ENCODE data around the gene NEK8.

The NEK8 gene

GRCh38 chr17:28702026-28702751 is 26.4 kb upstream of the NEK8 start:
- no peak overlapping the region for H3K4me3 ChIP-seq (ENCODE audit: low read length)
- H3K9me3 ChIP-seq (ENCODE audit: insufficient read depth, low read depth, low read length), result no peaks in the 10 kb centered on the region
- H3K4me1 ChIP-seq (ENCODE audit: insufficient read depth, low read length), result peaks cover 3% of the 10 kb centered on the region; the same call in 1 of the 2 replicates
- H3K36me3 ChIP-seq (ENCODE audit: insufficient read depth, low read length), result peaks cover 71% of the 10 kb centered on the region
- no peaks in the 10 kb centered on the region for H3K27me3 ChIP-seq (ENCODE audit: insufficient read depth, low read length)
- 0 out of 2 replicates have a peak overlapping the region, but pooled peaks have one; percentile 1 for H3K9ac ChIP-seq (ENCODE audit: low read depth, low read length)
- no peak overlapping the region for H3K27ac ChIP-seq (ENCODE audit: low read depth, low read length)
- WGBS, result 91% methylated on average over 10 of the region's 10 CpGs

- Histone ChIP-seq H3K27ac (ENCODE audit: low read depth, low read length) (no peak overlapping the region), H3K36me3 (ENCODE audit: insufficient read depth, low read length) (peaks cover 66% of the 10 kb centered on the region), H3K9ac (ENCODE audit: low read depth, low read length) (no peak overlapping the region), H3K9me3 (ENCODE audit: insufficient read depth, low read depth, low read length) (no peaks in the 10 kb centered on the region), H3K4me1 (ENCODE audit: insufficient read depth, low read length) (peaks cover 4% of the 10 kb centered on the region; the same call in 1 of the 2 replicates), H3K27me3 (ENCODE audit: insufficient read depth, low read length) (no peaks in the 10 kb centered on the region), H3K4me3 (ENCODE audit: low read length) (no peak overlapping the region)
- 66% methylated on average over 3 of the region's 3 CpGs for WGBS
These were observed 25.8 kb upstream of the NEK8 start for GRCh38 chr17:28702752-28703150.

- Histone ChIP-seq H3K4me3 (ENCODE audit: low read length) (no peak overlapping the region), H3K9ac (ENCODE audit: low read depth, low read length) (no peak overlapping the region), H3K27me3 (ENCODE audit: insufficient read depth, low read length) (no peaks in the 10 kb centered on the region), H3K4me1 (ENCODE audit: insufficient read depth, low read length) (peaks cover 4% of the 10 kb centered on the region; the same call in 1 of the 2 replicates), H3K27ac (ENCODE audit: low read depth, low read length) (no peak overlapping the region), H3K9me3 (ENCODE audit: insufficient read depth, low read depth, low read length) (no peaks in the 10 kb centered on the region), H3K36me3 (ENCODE audit: insufficient read depth, low read length) (peaks cover 56% of the 10 kb centered on the region)
- 95% methylated on average over 16 of the region's 16 CpGs for WGBS
These were observed 24.9 kb upstream of the NEK8 start for GRCh38 chr17:28703552-28704218.

- WGBS, result 94% methylated on average over 14 of the region's 14 CpGs
- H3K9me3 ChIP-seq (ENCODE audit: insufficient read depth, low read depth, low read length), result no peaks in the 10 kb centered on the region
- H3K27me3 ChIP-seq (ENCODE audit: insufficient read depth, low read length), result no peaks in the 10 kb centered on the region
- H3K4me1 ChIP-seq (ENCODE audit: insufficient read depth, low read length), result peaks cover 4% of the 10 kb centered on the region; the same call in 1 of the 2 replicates
- peaks cover 50% of the 10 kb centered on the region for H3K36me3 ChIP-seq (ENCODE audit: insufficient read depth, low read length)
- H3K4me3 ChIP-seq (ENCODE audit: low read length), result no peak overlapping the region
- no peak overlapping the region for H3K9ac ChIP-seq (ENCODE audit: low read depth, low read length)
- no peak overlapping the region for H3K27ac ChIP-seq (ENCODE audit: low read depth, low read length)
These were observed 24.2 kb upstream of the NEK8 start for GRCh38 chr17:28704219-28704858.

GRCh38 chr17:28705074-28705659 is 23.4 kb upstream of the NEK8 start:
- Histone ChIP-seq H3K4me1 (ENCODE audit: insufficient read depth, low read length) (peaks cover 4% of the 10 kb centered on the region; the same call in 1 of the 2 replicates), H3K36me3 (ENCODE audit: insufficient read depth, low read length) (peaks cover 41% of the 10 kb centered on the region), H3K27ac (ENCODE audit: low read depth, low read length) (no peak overlapping the region), H3K9me3 (ENCODE audit: insufficient read depth, low read depth, low read length) (no peaks in the 10 kb centered on the region), H3K4me3 (ENCODE audit: low read length) (no peak overlapping the region), H3K27me3 (ENCODE audit: insufficient read depth, low read length) (no peaks in the 10 kb centered on the region), H3K9ac (ENCODE audit: low read depth, low read length) (no peak overlapping the region)
- 79% methylated on average over 5 of the region's 5 CpGs for WGBS

GRCh38 chr17:28705728-28706334 is 22.8 kb upstream of the NEK8 start:
- H3K9ac ChIP-seq (ENCODE audit: low read depth, low read length), result 0 out of 2 replicates have a peak overlapping the region, but pooled peaks have one; percentile 29
- H3K27me3 ChIP-seq (ENCODE audit: insufficient read depth, low read length), result no peaks in the 10 kb centered on the region
- no peak overlapping the region for H3K27ac ChIP-seq (ENCODE audit: low read depth, low read length)
- 90% methylated on average over 10 of the region's 10 CpGs for WGBS
- H3K9me3 ChIP-seq (ENCODE audit: insufficient read depth, low read depth, low read length), result no peaks in the 10 kb centered on the region
- H3K4me3 ChIP-seq (ENCODE audit: low read length), result no peak overlapping the region
- H3K36me3 ChIP-seq (ENCODE audit: insufficient read depth, low read length), result peaks cover 35% of the 10 kb centered on the region
- H3K4me1 ChIP-seq (ENCODE audit: insufficient read depth, low read length), result peaks cover 4% of the 10 kb centered on the region; the same call in 1 of the 2 replicates

GRCh38 chr17:28706471-28707338 is 21.9 kb upstream of the NEK8 start:
- Histone ChIP-seq H3K9ac (ENCODE audit: low read depth, low read length) (no peak overlapping the region), H3K4me1 (ENCODE audit: insufficient read depth, low read length) (peaks cover 4% of the 10 kb centered on the region; the same call in 1 of the 2 replicates), H3K4me3 (ENCODE audit: low read length) (no peak overlapping the region), H3K9me3 (ENCODE audit: insufficient read depth, low read depth, low read length) (no peaks in the 10 kb centered on the region), H3K27ac (ENCODE audit: low read depth, low read length) (no peak overlapping the region), H3K27me3 (ENCODE audit: insufficient read depth, low read length) (no peaks in the 10 kb centered on the region), H3K36me3 (ENCODE audit: insufficient read depth, low read length) (peaks cover 26% of the 10 kb centered on the region)
- 58% methylated on average over 3 of the region's 7 CpGs for WGBS

- H3K36me3 ChIP-seq (ENCODE audit: insufficient read depth, low read length), result peaks cover 20% of the 10 kb centered on the region
- no peaks in the 10 kb centered on the region for H3K27me3 ChIP-seq (ENCODE audit: insufficient read depth, low read length)
- 98% methylated on average over 2 of the region's 2 CpGs for WGBS
- no peaks in the 10 kb centered on the region for H3K9me3 ChIP-seq (ENCODE audit: insufficient read depth, low read depth, low read length)
- no peak overlapping the region for H3K4me3 ChIP-seq (ENCODE audit: low read length)
- peaks cover 4% of the 10 kb centered on the region for H3K4me1 ChIP-seq (ENCODE audit: insufficient read depth, low read length)
- no peak overlapping the region for H3K9ac ChIP-seq (ENCODE audit: low read depth, low read length)
- no peak overlapping the region for H3K27ac ChIP-seq (ENCODE audit: low read depth, low read length)
These were observed 21.3 kb upstream of the NEK8 start for GRCh38 chr17:28707339-28707720.

GRCh38 chr17:28710861-28711722 is 17.5 kb upstream of the NEK8 start:
- Histone ChIP-seq H3K27me3 (ENCODE audit: insufficient read depth, low read length) (no peaks in the 10 kb centered on the region), H3K36me3 (ENCODE audit: insufficient read depth, low read length) (peaks cover 29% of the 10 kb centered on the region), H3K27ac (ENCODE audit: low read depth, low read length) (peak overlapping the region; percentile 98), H3K9me3 (ENCODE audit: insufficient read depth, low read depth, low read length) (no peaks in the 10 kb centered on the region), H3K4me3 (ENCODE audit: low read length) (peak overlapping the region; percentile 70), H3K9ac (ENCODE audit: low read depth, low read length) (peak overlapping the region; percentile 96), H3K4me1 (ENCODE audit: insufficient read depth, low read length) (peaks cover 13% of the 10 kb centered on the region)
- WGBS, result under 1% methylated on average over 74 of the region's 74 CpGs
